Nephron progenitor cell (in vitro differentiated cells): ENCODE results near the gene CAV2.

Experiments
- DNase-seq: peaks from one replicate; pipeline ENCODE4 v3.0.0; 2021
- H3K27ac Mint-ChIP-seq: 2 replicates; pipeline ENCODE4 v1.8.0; 2021; ENCODE audit warnings: mild to moderate bottlenecking, moderate library complexity, mixed read lengths
- H3K27me3 Mint-ChIP-seq: 2 replicates; pipeline ENCODE4 v1.8.0; 2021; ENCODE audit warnings: mild to moderate bottlenecking, low read depth, mixed read lengths; ENCODE audit not compliant: poor library complexity
- H3K36me3 Mint-ChIP-seq: 2 replicates; pipeline ENCODE4 v1.8.0; 2021; ENCODE audit warnings: low read depth, mixed read lengths
- H3K4me1 Mint-ChIP-seq: 2 replicates; pipeline ENCODE4 v1.8.0; 2021; ENCODE audit warnings: mixed read lengths
- H3K4me3 Mint-ChIP-seq: 2 replicates; pipeline ENCODE4 v1.8.0; 2021; ENCODE audit warnings: mild to moderate bottlenecking, moderate library complexity, mixed read lengths
- H3K9me3 Mint-ChIP-seq: 2 replicates; pipeline ENCODE4 v1.8.0; 2021; ENCODE audit warnings: mild to moderate bottlenecking, moderate library complexity, mixed read lengths
- TF ChIP-seq, protein P1 (sequence below): fragments of 200-600 bp; sonication (generic); IDR thresholded peaks from 2 replicates; pipeline ENCODE4 v1.5.0; 2021; ENCODE audit warnings: antibody characterized with exemption

CAV2 gene

DNA sequence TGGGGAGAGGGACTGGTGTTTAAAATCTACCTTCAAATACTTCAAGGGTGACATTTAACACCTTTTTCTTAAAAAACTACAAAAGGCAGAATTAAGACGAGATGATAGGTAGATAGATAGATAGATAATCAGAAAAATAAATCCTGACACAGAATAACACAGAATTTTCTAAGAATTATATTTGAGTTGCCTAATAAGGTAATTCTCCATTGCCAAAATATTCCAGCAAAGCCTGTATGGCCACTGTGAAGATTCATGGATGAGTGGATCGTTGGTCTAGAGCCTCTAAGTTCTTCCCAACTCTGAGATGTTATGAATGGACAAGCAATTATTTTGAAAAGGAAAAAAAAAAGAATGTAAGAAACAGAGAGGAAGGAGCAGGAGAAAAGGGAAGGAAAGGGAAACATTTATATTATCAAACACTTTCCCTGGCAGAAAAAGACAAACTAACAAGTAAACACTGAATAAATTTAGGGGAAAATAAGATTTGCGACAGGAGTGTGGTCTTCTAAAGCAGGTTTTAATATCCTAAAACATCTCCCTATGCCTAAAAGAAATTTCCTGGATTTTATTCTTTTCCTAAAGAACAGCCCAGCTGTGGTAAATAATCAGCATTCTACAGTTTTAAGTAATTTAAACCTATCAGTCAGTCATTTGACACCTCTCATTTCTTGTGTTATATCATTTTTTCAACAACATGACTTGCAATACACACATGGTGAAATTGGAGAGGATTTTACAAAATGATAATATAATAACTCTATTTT is 7.5 kb upstream of the CAV2 start:
- Mint-ChIP-seq H3K4me3 (no peak overlapping the region), H3K36me3 (no peaks in the 10 kb centered on the region), H3K9me3 (peaks cover 4% of the 10 kb centered on the region), H3K27ac (no peak overlapping the region), H3K27me3 (peaks cover 17% of the 10 kb centered on the region), H3K4me1 (no peaks in the 10 kb centered on the region)
- no peak for DNase-seq
- TF ChIP-seq, protein P1, sequence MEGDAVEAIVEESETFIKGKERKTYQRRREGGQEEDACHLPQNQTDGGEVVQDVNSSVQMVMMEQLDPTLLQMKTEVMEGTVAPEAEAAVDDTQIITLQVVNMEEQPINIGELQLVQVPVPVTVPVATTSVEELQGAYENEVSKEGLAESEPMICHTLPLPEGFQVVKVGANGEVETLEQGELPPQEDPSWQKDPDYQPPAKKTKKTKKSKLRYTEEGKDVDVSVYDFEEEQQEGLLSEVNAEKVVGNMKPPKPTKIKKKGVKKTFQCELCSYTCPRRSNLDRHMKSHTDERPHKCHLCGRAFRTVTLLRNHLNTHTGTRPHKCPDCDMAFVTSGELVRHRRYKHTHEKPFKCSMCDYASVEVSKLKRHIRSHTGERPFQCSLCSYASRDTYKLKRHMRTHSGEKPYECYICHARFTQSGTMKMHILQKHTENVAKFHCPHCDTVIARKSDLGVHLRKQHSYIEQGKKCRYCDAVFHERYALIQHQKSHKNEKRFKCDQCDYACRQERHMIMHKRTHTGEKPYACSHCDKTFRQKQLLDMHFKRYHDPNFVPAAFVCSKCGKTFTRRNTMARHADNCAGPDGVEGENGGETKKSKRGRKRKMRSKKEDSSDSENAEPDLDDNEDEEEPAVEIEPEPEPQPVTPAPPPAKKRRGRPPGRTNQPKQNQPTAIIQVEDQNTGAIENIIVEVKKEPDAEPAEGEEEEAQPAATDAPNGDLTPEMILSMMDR: no peak

DNA sequence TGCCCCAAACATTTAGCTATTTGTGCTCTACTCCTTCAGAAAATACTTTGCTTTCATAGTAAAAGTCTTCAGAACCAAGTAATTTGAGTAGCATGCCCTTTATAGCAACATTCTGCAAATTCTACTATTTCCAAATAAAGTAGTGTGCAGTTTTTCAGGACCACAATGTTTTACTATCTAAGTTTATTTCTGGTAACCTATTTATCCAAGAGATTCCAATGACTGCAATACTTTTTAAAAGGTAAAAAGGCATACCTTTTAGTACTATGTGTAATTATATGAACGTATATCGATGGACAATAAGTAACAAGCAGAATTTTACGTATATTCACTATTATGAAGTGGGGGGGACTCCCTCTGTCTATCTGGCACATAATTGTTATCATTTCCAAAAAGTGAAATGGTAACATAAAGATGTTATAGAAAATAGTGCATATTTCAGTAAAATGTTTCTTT is 6.9 kb upstream of the CAV2 start:
- DNase-seq: no peak
- no peak overlapping the region for H3K4me3 Mint-ChIP-seq
- TF ChIP-seq, protein P1: no peak
- H3K9me3 Mint-ChIP-seq: peaks cover 7% of the 10 kb centered on the region
- H3K4me1 Mint-ChIP-seq: no peaks in the 10 kb centered on the region
- H3K27me3 Mint-ChIP-seq: peaks cover 18% of the 10 kb centered on the region
- H3K27ac Mint-ChIP-seq: no peak overlapping the region
- no peaks in the 10 kb centered on the region for H3K36me3 Mint-ChIP-seq

DNA sequence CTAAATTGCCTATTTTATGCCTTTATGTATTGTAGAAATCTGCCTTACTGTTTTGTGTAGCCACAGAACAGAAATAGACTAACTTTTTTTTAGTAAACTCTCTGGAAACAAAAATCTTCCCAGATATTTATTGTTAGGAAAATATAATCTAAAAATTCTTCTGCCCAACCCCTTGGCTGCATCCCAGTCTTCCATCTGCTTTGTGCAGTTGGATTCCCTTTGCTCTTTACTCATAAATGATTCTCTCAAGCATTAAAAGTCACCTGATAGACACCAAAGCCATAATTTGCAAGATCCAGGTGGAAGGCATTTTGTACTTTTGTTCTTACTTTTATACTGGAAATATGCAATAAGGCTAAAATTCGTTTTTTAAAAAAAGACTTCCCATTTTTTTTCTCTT is 6.1 kb upstream of the CAV2 start:
- DNase-seq: no peak
- TF ChIP-seq, protein P1: no peak
- Mint-ChIP-seq H3K4me3 (no peak overlapping the region), H3K4me1 (no peaks in the 10 kb centered on the region), H3K27me3 (peaks cover 26% of the 10 kb centered on the region), H3K9me3 (peaks cover 7% of the 10 kb centered on the region), H3K36me3 (no peaks in the 10 kb centered on the region), H3K27ac (no peak overlapping the region)

DNA sequence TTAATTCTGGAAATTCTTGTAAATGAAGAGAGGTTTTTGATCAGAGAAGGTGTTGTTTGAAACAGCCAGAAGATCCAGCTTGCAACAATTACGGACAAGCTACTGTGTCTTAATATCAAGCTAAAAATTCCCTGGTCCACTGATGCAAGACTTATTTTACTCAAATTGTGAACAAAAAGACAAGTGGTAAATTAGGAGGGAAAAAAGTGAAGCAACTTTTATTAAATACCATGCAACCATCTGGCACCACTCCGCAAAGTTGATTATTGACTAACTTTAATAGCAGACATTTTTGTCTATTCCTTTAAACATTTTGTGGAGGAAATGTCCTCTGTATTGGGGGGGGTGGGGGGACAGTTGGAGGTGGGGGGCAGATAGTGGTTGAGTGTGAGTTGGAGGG is 5.1 kb upstream of the CAV2 start:
- Mint-ChIP-seq H3K4me1 (no peaks in the 10 kb centered on the region), H3K27ac (no peak overlapping the region), H3K27me3 (peaks cover 34% of the 10 kb centered on the region), H3K36me3 (no peaks in the 10 kb centered on the region), H3K4me3 (no peak overlapping the region), H3K9me3 (peaks cover 7% of the 10 kb centered on the region)
- TF ChIP-seq, protein P1: no peak
- no peak for DNase-seq

DNA sequence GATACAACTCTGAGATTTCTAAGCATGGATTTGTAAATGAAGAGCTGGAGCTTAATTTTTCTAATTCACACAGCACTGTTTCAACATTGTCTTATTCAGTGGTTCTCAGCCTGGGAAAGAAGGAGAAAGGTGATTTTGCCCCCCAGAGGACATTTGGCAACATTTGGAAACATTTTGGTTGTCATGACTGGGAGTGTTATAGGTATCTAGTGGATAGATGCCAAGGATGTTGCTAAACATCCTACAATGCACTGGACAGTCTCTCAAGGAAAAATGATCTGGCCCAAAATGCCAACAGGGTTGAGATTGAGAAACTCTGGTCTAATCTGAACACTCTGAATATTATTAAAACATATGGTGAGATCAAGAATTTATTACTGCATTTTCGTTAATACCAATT is 3.8 kb upstream of the CAV2 start:
- Mint-ChIP-seq H3K9me3 (peaks cover 7% of the 10 kb centered on the region), H3K36me3 (no peaks in the 10 kb centered on the region), H3K4me3 (no peak overlapping the region), H3K4me1 (peaks cover 8% of the 10 kb centered on the region), H3K27ac (no peak overlapping the region), H3K27me3 (peaks cover 46% of the 10 kb centered on the region)
- no peak for DNase-seq
- TF ChIP-seq, protein P1: no peak

DNA sequence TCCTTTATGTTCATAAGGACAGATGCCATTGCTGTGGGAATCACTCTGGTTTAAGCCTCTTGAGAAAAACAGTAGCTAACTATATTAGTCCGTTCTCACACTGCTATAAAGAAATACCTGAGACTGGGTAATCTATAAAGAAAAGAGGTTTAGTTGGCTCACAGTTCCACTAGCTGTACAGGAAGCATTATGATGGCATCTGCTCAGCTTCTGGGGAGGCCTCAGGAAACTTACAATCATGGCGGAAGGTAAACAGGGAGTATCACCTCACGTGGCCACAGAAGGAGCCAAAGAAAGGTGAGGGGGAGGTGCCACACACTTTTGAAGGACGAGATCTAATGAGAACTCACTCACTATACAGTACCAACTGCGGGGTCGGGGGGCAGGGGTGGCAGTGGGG is 2.9 kb upstream of the CAV2 start:
- no peak overlapping the region for H3K27ac Mint-ChIP-seq
- peaks cover 7% of the 10 kb centered on the region for H3K9me3 Mint-ChIP-seq
- H3K27me3 Mint-ChIP-seq: peaks cover 55% of the 10 kb centered on the region
- DNase-seq: no peak
- no peaks in the 10 kb centered on the region for H3K36me3 Mint-ChIP-seq
- H3K4me1 Mint-ChIP-seq: peaks cover 10% of the 10 kb centered on the region
- no peak overlapping the region for H3K4me3 Mint-ChIP-seq
- TF ChIP-seq, protein P1: no peak
